ENCODE data around the gene ZNF808.

DNA sequence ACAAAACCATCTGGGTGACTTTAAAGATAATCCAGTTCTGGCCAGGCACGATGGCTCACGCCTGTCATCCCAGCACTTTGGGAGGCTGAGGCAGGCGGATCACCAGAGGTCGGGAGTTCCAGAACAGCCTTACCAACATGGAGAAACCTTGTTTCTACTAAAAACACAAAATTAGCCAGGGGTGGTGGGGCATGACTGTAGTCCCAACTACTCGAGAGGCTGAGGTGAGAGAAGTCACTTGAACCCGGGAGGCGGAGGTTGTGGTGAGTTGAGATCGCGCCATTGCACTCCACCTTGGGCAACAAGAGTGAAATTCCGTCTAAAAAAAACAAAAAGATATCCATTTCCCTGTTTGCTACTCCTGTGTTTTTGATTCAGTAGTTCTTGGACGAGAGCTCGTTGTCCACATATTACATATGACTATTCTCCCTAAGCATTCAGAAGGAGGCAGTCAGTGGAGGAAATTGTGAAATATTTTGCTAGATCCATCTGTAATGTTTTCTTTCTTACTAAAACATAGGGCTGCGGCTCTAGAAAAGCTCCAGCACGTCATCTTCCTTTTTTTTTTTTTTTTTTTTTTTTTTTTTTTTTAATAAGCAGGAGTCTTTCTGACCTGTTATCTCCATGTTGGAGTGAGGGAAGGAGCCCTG lies 76.2 kb downstream of the ZNF808 start:
- TF ChIP-seq, protein P1, sequence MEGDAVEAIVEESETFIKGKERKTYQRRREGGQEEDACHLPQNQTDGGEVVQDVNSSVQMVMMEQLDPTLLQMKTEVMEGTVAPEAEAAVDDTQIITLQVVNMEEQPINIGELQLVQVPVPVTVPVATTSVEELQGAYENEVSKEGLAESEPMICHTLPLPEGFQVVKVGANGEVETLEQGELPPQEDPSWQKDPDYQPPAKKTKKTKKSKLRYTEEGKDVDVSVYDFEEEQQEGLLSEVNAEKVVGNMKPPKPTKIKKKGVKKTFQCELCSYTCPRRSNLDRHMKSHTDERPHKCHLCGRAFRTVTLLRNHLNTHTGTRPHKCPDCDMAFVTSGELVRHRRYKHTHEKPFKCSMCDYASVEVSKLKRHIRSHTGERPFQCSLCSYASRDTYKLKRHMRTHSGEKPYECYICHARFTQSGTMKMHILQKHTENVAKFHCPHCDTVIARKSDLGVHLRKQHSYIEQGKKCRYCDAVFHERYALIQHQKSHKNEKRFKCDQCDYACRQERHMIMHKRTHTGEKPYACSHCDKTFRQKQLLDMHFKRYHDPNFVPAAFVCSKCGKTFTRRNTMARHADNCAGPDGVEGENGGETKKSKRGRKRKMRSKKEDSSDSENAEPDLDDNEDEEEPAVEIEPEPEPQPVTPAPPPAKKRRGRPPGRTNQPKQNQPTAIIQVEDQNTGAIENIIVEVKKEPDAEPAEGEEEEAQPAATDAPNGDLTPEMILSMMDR (IDR thresholded peaks at IDR 0.05; ENCODE audit: insufficient read depth, low read length, poor library complexity, severe bottlenecking) = no peak
- TF ChIP-seq EZH2phosphoT487 (conservative IDR thresholded peaks at IDR 0.05; ENCODE audit: low read length) = no peak

Measured in SU-DHL-6 (cell line).